Calu3 (cell line): Measurements from ENCODE around the gene ATP8A2. TPM values are rescaled to one million over a fixed set of nuclear protein-coding genes. Genes with fewer than 3 reads are reported as not detected.

Experiments used
- BruUV-seq: library from RNA; stranded (reverse); fragments of 400-500 nt; replicated peaks from 2 replicates; lab custom pipeline; 2021; lab: Mats Ljungman, UMichigan
- CTCF ChIA-PET: fragments of 300-600 bp; sonication (Branson Sonifier 250); formaldehyde crosslinking; loops from one replicate; lab custom pipeline; 2022; ENCODE audit warnings: antibody characterized with exemption; lab: Charles Lee
- DNase-seq: peaks from one replicate; pipeline ENCODE4 v3.0.0; 2022
- H3K27ac Mint-ChIP-seq: one replicate; pipeline ENCODE4 v1.8.0; 2022; ENCODE audit warnings: mixed read lengths; ENCODE audit not compliant: unreplicated experiment
- H3K27me3 Mint-ChIP-seq: one replicate; pipeline ENCODE4 v1.8.0; 2022; ENCODE audit warnings: mixed read lengths; ENCODE audit not compliant: unreplicated experiment
- H3K36me3 Mint-ChIP-seq: one replicate; pipeline ENCODE4 v1.8.0; 2022; ENCODE audit warnings: mild to moderate bottlenecking, moderate library complexity, mixed read lengths; ENCODE audit not compliant: insufficient read depth, unreplicated experiment
- H3K4me1 Mint-ChIP-seq: one replicate; pipeline ENCODE4 v1.8.0; 2022; ENCODE audit warnings: mild to moderate bottlenecking, low read depth, mixed read lengths; ENCODE audit not compliant: unreplicated experiment
- H3K4me3 Mint-ChIP-seq: one replicate; pipeline ENCODE4 v1.8.0; 2022; ENCODE audit warnings: mild to moderate bottlenecking, low read depth, moderate library complexity, mixed read lengths; ENCODE audit not compliant: unreplicated experiment
- H3K9me3 Mint-ChIP-seq: one replicate; pipeline ENCODE4 v1.8.0; 2022; ENCODE audit warnings: low read depth, mixed read lengths; ENCODE audit not compliant: unreplicated experiment
- CTCF ChIP-seq: fragments of 200-600 bp; IDR thresholded peaks from one replicate; pipeline ENCODE4 v1.8.0; 2022; ENCODE audit warnings: antibody characterized with exemption; ENCODE audit not compliant: unreplicated experiment
- intact Hi-C: fragments of 100-400 bp; cut with micrococcal nuclease; formaldehyde crosslinking; loops from one replicate; pipeline ENCODE4 v1.10.0; 2022; ENCODE audit not compliant: unreplicated experiment
- total RNA-seq: library from RNA; stranded (reverse); gene quantifications from 2 replicates; pipeline ENCODE4 v1.2.3, GENCODE V29; 2022

Gene ATP8A2
- total RNA-seq, 1 experiment from 2014 or later, result 0.05 TPM

GRCh38 chr13:25415241-25415640 is 43.5 kb downstream of the ATP8A2 start:
- intact Hi-C loops, result no loop called here
- no peaks in the 10 kb centered on the region for H3K36me3 Mint-ChIP-seq
- peaks cover 64% of the 10 kb centered on the region for H3K27me3 Mint-ChIP-seq
- no peak overlapping the region for H3K27ac Mint-ChIP-seq
- no peaks in the 10 kb centered on the region for H3K9me3 Mint-ChIP-seq
- no peaks in the 10 kb centered on the region for H3K4me1 Mint-ChIP-seq
- no peak for DNase-seq
- CTCF ChIA-PET, result no interaction called here
- no peak for TF ChIP-seq CTCF
- no TSS peak for BruUV-seq
- H3K4me3 Mint-ChIP-seq, result no peak overlapping the region

GRCh38 chr13:25417535-25417934 is 45.8 kb downstream of the ATP8A2 start:
- intact Hi-C loops, result no loop called here
- H3K27ac Mint-ChIP-seq, result no peak overlapping the region
- CTCF ChIA-PET, result no interaction called here

GRCh38 chr13:25420161-25420560 is 48.4 kb downstream of the ATP8A2 start:
- Mint-ChIP-seq H3K4me1 (no peaks in the 10 kb centered on the region), H3K9me3 (no peaks in the 10 kb centered on the region), H3K4me3 (no peak overlapping the region), H3K36me3 (no peaks in the 10 kb centered on the region), H3K27me3 (peaks cover 60% of the 10 kb centered on the region), H3K27ac (no peak overlapping the region)
- DNase-seq, result no peak
- CTCF ChIA-PET, result no interaction called here
- no peak for TF ChIP-seq CTCF
- BruUV-seq, result no TSS peak
- intact Hi-C loops, result no loop called here

More at GRCh38 chr13:25417535-25417934, 45.8 kb downstream of the ATP8A2 start:
- no peaks in the 10 kb centered on the region for H3K4me1 Mint-ChIP-seq
- peaks cover 57% of the 10 kb centered on the region for H3K27me3 Mint-ChIP-seq
- DNase-seq, result no peak
- TF ChIP-seq CTCF, result no peak
- H3K4me3 Mint-ChIP-seq, result no peak overlapping the region
- no peaks in the 10 kb centered on the region for H3K9me3 Mint-ChIP-seq
- no TSS peak for BruUV-seq
- H3K36me3 Mint-ChIP-seq, result no peaks in the 10 kb centered on the region

- intact Hi-C loops, result no loop called here
- peaks cover 45% of the 10 kb centered on the region for H3K27me3 Mint-ChIP-seq
- CTCF ChIA-PET, result no interaction called here
- TF ChIP-seq CTCF, result no peak
- H3K36me3 Mint-ChIP-seq, result no peaks in the 10 kb centered on the region
- H3K4me3 Mint-ChIP-seq, result no peak overlapping the region
- H3K27ac Mint-ChIP-seq, result no peak overlapping the region
- no peaks in the 10 kb centered on the region for H3K4me1 Mint-ChIP-seq
- no TSS peak for BruUV-seq
- no peak for DNase-seq
- no peaks in the 10 kb centered on the region for H3K9me3 Mint-ChIP-seq
Observed at GRCh38 chr13:25421612-25422011, 49.8 kb downstream of the ATP8A2 start.
